GM12872 (cell line): ENCODE results near the gene UNC5CL.

ENCODE experiments used
- TF ChIP-seq, protein P1 (sequence below): IDR thresholded peaks from 3 replicates; pipeline ENCODE4 v1.5.1; 2011; ENCODE audit warnings: low read depth, mild to moderate bottlenecking, low read length, moderate library complexity; ENCODE audit not compliant: insufficient read depth

Gene UNC5CL

GRCh38 chr6:41037107-41037900 is 1.7 kb downstream of the UNC5CL start:
- TF ChIP-seq, protein P1, sequence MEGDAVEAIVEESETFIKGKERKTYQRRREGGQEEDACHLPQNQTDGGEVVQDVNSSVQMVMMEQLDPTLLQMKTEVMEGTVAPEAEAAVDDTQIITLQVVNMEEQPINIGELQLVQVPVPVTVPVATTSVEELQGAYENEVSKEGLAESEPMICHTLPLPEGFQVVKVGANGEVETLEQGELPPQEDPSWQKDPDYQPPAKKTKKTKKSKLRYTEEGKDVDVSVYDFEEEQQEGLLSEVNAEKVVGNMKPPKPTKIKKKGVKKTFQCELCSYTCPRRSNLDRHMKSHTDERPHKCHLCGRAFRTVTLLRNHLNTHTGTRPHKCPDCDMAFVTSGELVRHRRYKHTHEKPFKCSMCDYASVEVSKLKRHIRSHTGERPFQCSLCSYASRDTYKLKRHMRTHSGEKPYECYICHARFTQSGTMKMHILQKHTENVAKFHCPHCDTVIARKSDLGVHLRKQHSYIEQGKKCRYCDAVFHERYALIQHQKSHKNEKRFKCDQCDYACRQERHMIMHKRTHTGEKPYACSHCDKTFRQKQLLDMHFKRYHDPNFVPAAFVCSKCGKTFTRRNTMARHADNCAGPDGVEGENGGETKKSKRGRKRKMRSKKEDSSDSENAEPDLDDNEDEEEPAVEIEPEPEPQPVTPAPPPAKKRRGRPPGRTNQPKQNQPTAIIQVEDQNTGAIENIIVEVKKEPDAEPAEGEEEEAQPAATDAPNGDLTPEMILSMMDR = no peak

DNA sequence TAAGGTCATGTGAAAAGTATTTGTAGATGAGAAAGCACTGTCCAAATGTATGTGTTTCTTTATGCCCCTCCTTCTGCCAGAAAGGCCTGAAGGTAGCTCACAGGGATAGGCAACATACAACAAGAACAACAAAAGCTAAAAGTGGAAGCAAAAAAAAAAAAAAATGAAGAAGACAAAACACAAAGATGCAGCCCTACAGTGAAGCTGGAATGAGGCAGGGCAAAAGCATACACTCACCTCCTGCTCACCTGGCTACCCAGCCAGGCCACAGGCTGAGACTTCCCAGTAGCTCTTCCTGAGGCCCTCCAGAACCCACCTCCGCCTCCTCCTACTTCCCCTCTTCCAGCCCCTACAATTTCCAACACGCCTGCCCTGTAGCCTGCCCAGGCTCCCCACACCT is 2.4 kb downstream of the UNC5CL start:
- TF ChIP-seq, protein P1 = no peak

DNA sequence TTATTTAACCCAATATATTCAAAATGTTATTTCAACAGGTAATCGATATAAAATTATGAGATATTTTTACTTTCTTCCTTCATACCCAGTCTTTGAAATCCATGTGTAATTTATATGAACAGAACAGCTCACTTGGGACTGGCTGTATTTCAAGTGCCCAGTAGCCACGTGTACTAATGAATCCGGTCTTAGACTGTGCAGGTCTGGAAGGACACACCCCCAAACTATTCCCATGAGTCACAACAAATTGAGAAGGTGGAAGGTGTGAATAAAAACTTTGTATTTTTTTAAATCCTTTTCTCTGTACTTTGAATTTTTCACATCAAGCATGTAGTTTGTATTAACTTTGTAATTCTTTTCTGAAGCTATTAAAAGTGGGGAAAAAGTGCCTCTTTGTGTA is 2.8 kb downstream of the UNC5CL start:
- TF ChIP-seq, protein P1 = no peak

GRCh38 chr6:41033776-41034175 is 5.2 kb downstream of the UNC5CL start:
- TF ChIP-seq, protein P1 = no peak

DNA sequence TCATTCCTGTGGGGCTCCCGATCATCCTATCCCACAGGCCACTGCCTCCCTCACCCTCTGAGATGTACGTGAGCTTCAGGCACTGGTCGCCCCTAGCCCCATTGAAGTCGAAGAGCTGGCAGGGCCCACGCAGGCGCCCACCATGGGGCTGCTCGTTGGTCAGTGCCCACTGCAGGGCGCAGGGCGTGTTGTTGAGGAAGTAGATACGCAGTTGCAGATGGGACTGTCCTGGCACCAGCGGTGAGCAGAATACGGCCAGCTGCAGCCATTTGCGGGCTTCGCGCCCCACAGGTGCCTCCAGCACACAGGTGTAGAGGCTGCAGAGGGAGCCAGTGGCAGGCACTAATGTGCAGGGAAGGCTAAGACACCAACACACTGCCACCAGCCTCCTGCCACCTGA is 6.2 kb downstream of the UNC5CL start:
- TF ChIP-seq, protein P1 = no peak

DNA sequence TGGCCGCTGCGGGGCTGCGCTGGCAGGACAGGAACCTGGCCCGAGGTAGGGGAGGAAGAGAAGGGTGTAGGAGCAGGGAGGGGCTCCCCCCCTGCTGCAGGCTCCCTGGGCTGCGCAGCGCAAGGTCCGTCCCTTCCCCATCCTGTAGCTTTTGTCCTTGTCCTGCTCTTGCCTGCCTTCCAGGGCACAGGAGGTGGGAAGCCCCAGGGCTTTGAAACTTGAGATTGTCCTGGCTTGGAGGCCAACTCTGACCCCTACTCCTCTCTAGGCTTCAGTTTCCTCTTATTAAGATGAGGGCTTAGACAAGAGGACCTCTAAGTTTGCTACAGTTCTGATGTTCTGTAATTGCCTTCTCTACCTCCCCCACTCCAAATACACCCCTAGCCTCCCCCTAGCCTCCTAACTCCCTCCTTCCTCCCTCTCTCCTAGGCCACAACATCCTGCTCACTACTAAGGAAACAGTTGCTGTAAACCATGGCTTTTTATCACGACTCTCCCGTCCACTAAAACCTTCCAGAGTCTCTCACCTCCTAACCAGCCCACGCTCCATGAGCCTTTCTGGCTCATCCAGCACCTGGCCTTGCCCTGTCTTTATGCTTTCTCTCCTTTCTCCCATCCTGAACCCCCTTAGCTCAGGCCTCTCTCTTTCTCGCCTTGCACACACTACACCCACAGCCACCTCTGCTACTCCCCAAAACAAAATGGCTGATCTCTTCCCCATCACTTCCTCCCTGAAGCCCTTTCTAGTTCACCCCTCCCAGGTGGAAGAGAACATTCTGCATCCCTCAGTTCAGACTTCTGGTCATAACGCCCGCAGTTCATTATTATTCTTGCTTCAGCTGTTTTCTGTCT is 10.2 kb downstream of the UNC5CL start:
- TF ChIP-seq, protein P1 = 0 out of 3 replicates have a peak, but pooled peaks have one; percentile 10

GRCh38 chr6:41027799-41028560 is 11.0 kb downstream of the UNC5CL start:
- TF ChIP-seq, protein P1 = peak; percentile 94
